ENCODE data around the gene KCNIP4. TPM values are rescaled to one million over a fixed set of nuclear protein-coding genes. Genes with fewer than 3 reads are reported as not detected.

Gene KCNIP4
- total RNA-seq, 1 donor: not detected

- peak; percentile 87 to 98 (median 97) for DNase-seq (ENCODE audit: low read depth in 2 of 3, low spot score in 2 of 3)
Measured at GRCh38 chr4:20700007-20700761, 1248.4 kb downstream of the KCNIP4 start, which contains the start of gene PACRGL. PACRGL (plus strand) TSS chr4:20700458; CDS start chr4:20704482, 4,024 bp downstream.

- DNase-seq (ENCODE audit: low read depth in 2 of 3, low spot score in 2 of 3): no peak
Measured at GRCh38 chr4:20698820-20699219, 1249.8 kb downstream of the KCNIP4 start.

- no peak for DNase-seq (ENCODE audit: low read depth in 2 of 3, low spot score in 2 of 3)
Measured at GRCh38 chr4:20698382-20698781, 1250.2 kb downstream of the KCNIP4 start.

- no peak for DNase-seq (ENCODE audit: low read depth in 2 of 3, low spot score in 2 of 3)
Measured at GRCh38 chr4:20696815-20697214, 1251.8 kb downstream of the KCNIP4 start.

- DNase-seq (ENCODE audit: low read depth in 2 of 3, low spot score in 2 of 3): no peak
Measured at GRCh38 chr4:20687864-20688263, 1260.7 kb downstream of the KCNIP4 start.

- peak in 2 of 3 donors; percentile 25 to 62 for DNase-seq (ENCODE audit: low read depth in 2 of 3, low spot score in 2 of 3)
Measured at GRCh38 chr4:20684852-20685763, 1263.5 kb downstream of the KCNIP4 start.

- no peak for DNase-seq (ENCODE audit: low read depth in 2 of 3, low spot score in 2 of 3)
Measured at GRCh38 chr4:20683766-20684165, 1264.8 kb downstream of the KCNIP4 start.

GRCh38 chr4:20682853-20683252, 1265.7 kb downstream of the KCNIP4 start:
- no peak for DNase-seq (ENCODE audit: low read depth in 2 of 3, low spot score in 2 of 3)

GRCh38 chr4:20681271-20681670, 1267.3 kb downstream of the KCNIP4 start:
- no peak for DNase-seq (ENCODE audit: low read depth in 2 of 3, low spot score in 2 of 3)

- no peak for DNase-seq (ENCODE audit: low read depth in 2 of 3, low spot score in 2 of 3)
Measured at GRCh38 chr4:20680736-20681135, 1267.8 kb downstream of the KCNIP4 start.

- no peak for DNase-seq (ENCODE audit: low read depth in 2 of 3, low spot score in 2 of 3)
Measured at GRCh38 chr4:20679951-20680350, 1268.6 kb downstream of the KCNIP4 start.
